ENCODE data around the gene ASTN2. TPM values are rescaled to one million over a fixed set of nuclear protein-coding genes. Genes with fewer than 3 reads are reported as not detected.

The ASTN2 gene
- total RNA-seq, 3 donors from 2014 or later, result 1.7 to 1.8 (median 1.7) TPM

GRCh38 chr9:117407436-117408022 is 7.3 kb downstream of the ASTN2 start:
- ATAC-seq (no peak), DNase-seq (no peak)
- Mint-ChIP-seq H3K9me3 (peaks cover 4% of the 10 kb centered on the region), H3K4me3 (no peak overlapping the region), H3K4me1 (ENCODE audit: low read depth) (no peaks in the 10 kb centered on the region), H3K36me3 (ENCODE audit: insufficient read depth) (no peaks in the 10 kb centered on the region), H3K27me3 (ENCODE audit: low read depth) (peaks cover 20% of the 10 kb centered on the region)

- H3K9me3 Mint-ChIP-seq, result peaks cover 1% of the 10 kb centered on the region
- ATAC-seq, result no peak
- H3K4me1 Mint-ChIP-seq (ENCODE audit: low read depth), result no peaks in the 10 kb centered on the region
- H3K4me3 Mint-ChIP-seq, result no peak overlapping the region
- DNase-seq, result no peak
- H3K36me3 Mint-ChIP-seq (ENCODE audit: insufficient read depth), result no peaks in the 10 kb centered on the region
- peaks cover 9% of the 10 kb centered on the region for H3K27me3 Mint-ChIP-seq (ENCODE audit: low read depth)
Observed at GRCh38 chr9:117405950-117406705, 8.7 kb downstream of the ASTN2 start.

GRCh38 chr9:117403848-117404247 is 11.0 kb downstream of the ASTN2 start:
- Mint-ChIP-seq H3K4me3 (no peak overlapping the region), H3K9me3 (no peaks in the 10 kb centered on the region), H3K36me3 (ENCODE audit: insufficient read depth) (no peaks in the 10 kb centered on the region), H3K27me3 (ENCODE audit: low read depth) (peaks cover 2% of the 10 kb centered on the region), H3K4me1 (ENCODE audit: low read depth) (no peaks in the 10 kb centered on the region)
- ATAC-seq (no peak), DNase-seq (no peak)

GRCh38 chr9:117403403-117403811 is 11.4 kb downstream of the ASTN2 start:
- ATAC-seq, result no peak
- Mint-ChIP-seq H3K4me1 (ENCODE audit: low read depth) (no peaks in the 10 kb centered on the region), H3K27me3 (ENCODE audit: low read depth) (no peaks in the 10 kb centered on the region), H3K4me3 (no peak overlapping the region), H3K36me3 (ENCODE audit: insufficient read depth) (no peaks in the 10 kb centered on the region), H3K9me3 (no peaks in the 10 kb centered on the region)
- no peak for DNase-seq

GRCh38 chr9:117400171-117400570 is 14.7 kb downstream of the ASTN2 start:
- Mint-ChIP-seq H3K27me3 (ENCODE audit: low read depth) (no peaks in the 10 kb centered on the region), H3K4me3 (no peak overlapping the region)

GRCh38 chr9:117395151-117395650 is 19.7 kb downstream of the ASTN2 start:
- no peak for ATAC-seq
- no peaks in the 10 kb centered on the region for H3K9me3 Mint-ChIP-seq
- no peak overlapping the region for H3K4me3 Mint-ChIP-seq

More at GRCh38 chr9:117400171-117400570, 14.7 kb downstream of the ASTN2 start:
- no peak for DNase-seq
- Mint-ChIP-seq H3K4me1 (ENCODE audit: low read depth) (no peaks in the 10 kb centered on the region), H3K36me3 (ENCODE audit: insufficient read depth) (no peaks in the 10 kb centered on the region), H3K9me3 (no peaks in the 10 kb centered on the region)
- no peak for ATAC-seq

GRCh38 chr9:117394655-117395054 is 20.2 kb downstream of the ASTN2 start:
- Mint-ChIP-seq H3K36me3 (ENCODE audit: insufficient read depth) (no peaks in the 10 kb centered on the region), H3K27me3 (ENCODE audit: low read depth) (peaks cover under 1% of the 10 kb centered on the region), H3K4me1 (ENCODE audit: low read depth) (no peaks in the 10 kb centered on the region), H3K9me3 (no peaks in the 10 kb centered on the region), H3K4me3 (no peak overlapping the region)
- no peak for ATAC-seq
- no peak for DNase-seq

More at GRCh38 chr9:117395151-117395650, 19.7 kb downstream of the ASTN2 start:
- no peak for DNase-seq
- H3K36me3 Mint-ChIP-seq (ENCODE audit: insufficient read depth), result no peaks in the 10 kb centered on the region
- H3K4me1 Mint-ChIP-seq (ENCODE audit: low read depth), result no peaks in the 10 kb centered on the region
- no peaks in the 10 kb centered on the region for H3K27me3 Mint-ChIP-seq (ENCODE audit: low read depth)

- Mint-ChIP-seq H3K4me3 (no peak overlapping the region), H3K36me3 (ENCODE audit: insufficient read depth) (no peaks in the 10 kb centered on the region), H3K4me1 (ENCODE audit: low read depth) (no peaks in the 10 kb centered on the region), H3K9me3 (no peaks in the 10 kb centered on the region), H3K27me3 (ENCODE audit: low read depth) (peaks cover 3% of the 10 kb centered on the region)
- DNase-seq (no peak), ATAC-seq (no peak)
Observed at GRCh38 chr9:117392992-117393391, 21.9 kb downstream of the ASTN2 start.

GRCh38 chr9:117387422-117387821 is 27.4 kb downstream of the ASTN2 start:
- peaks cover 3% of the 10 kb centered on the region for H3K27me3 Mint-ChIP-seq (ENCODE audit: low read depth)
- no peaks in the 10 kb centered on the region for H3K4me1 Mint-ChIP-seq (ENCODE audit: low read depth)
- peaks cover 3% of the 10 kb centered on the region for H3K9me3 Mint-ChIP-seq
- H3K36me3 Mint-ChIP-seq (ENCODE audit: insufficient read depth), result no peaks in the 10 kb centered on the region
- ATAC-seq (no peak), DNase-seq (no peak)
- H3K4me3 Mint-ChIP-seq, result no peak overlapping the region

GRCh38 chr9:117379341-117379740 is 35.5 kb downstream of the ASTN2 start:
- DNase-seq, result no peak
- Mint-ChIP-seq H3K9me3 (peaks cover 7% of the 10 kb centered on the region), H3K4me1 (ENCODE audit: low read depth) (no peaks in the 10 kb centered on the region), H3K4me3 (no peak overlapping the region), H3K36me3 (ENCODE audit: insufficient read depth) (no peaks in the 10 kb centered on the region), H3K27me3 (ENCODE audit: low read depth) (no peaks in the 10 kb centered on the region)
- no peak for ATAC-seq

GRCh38 chr9:117377046-117377445 is 37.8 kb downstream of the ASTN2 start:
- H3K27me3 Mint-ChIP-seq (ENCODE audit: low read depth), result no peaks in the 10 kb centered on the region
- no peaks in the 10 kb centered on the region for H3K4me1 Mint-ChIP-seq (ENCODE audit: low read depth)
- peaks cover 7% of the 10 kb centered on the region for H3K9me3 Mint-ChIP-seq
- H3K36me3 Mint-ChIP-seq (ENCODE audit: insufficient read depth), result no peaks in the 10 kb centered on the region
- H3K4me3 Mint-ChIP-seq, result no peak overlapping the region
- ATAC-seq (no peak), DNase-seq (no peak)

- H3K4me3 Mint-ChIP-seq, result no peak overlapping the region
- H3K27me3 Mint-ChIP-seq (ENCODE audit: low read depth), result no peaks in the 10 kb centered on the region
- no peaks in the 10 kb centered on the region for H3K36me3 Mint-ChIP-seq (ENCODE audit: insufficient read depth)
- DNase-seq, result no peak
- no peaks in the 10 kb centered on the region for H3K4me1 Mint-ChIP-seq (ENCODE audit: low read depth)
- H3K9me3 Mint-ChIP-seq, result peaks cover 7% of the 10 kb centered on the region
- no peak for ATAC-seq
Observed at GRCh38 chr9:117375956-117376355, 38.9 kb downstream of the ASTN2 start.

- DNase-seq, result no peak
- no peak for ATAC-seq
- Mint-ChIP-seq H3K4me1 (ENCODE audit: low read depth) (no peaks in the 10 kb centered on the region), H3K9me3 (no peaks in the 10 kb centered on the region), H3K36me3 (ENCODE audit: insufficient read depth) (no peaks in the 10 kb centered on the region), H3K27me3 (ENCODE audit: low read depth) (no peaks in the 10 kb centered on the region), H3K4me3 (no peak overlapping the region)
Observed at GRCh38 chr9:117374076-117374725, 40.7 kb downstream of the ASTN2 start.

- Mint-ChIP-seq H3K36me3 (ENCODE audit: insufficient read depth) (no peaks in the 10 kb centered on the region), H3K27me3 (ENCODE audit: low read depth) (no peaks in the 10 kb centered on the region), H3K4me3 (no peak overlapping the region), H3K4me1 (ENCODE audit: low read depth) (no peaks in the 10 kb centered on the region), H3K9me3 (no peaks in the 10 kb centered on the region)
- ATAC-seq (no peak), DNase-seq (no peak)
Observed at GRCh38 chr9:117368684-117369230, 46.1 kb downstream of the ASTN2 start.
